Renal cortical epithelial cell (primary cell): ENCODE data around the gene OR6V1. TPM values are rescaled to one million over a fixed set of nuclear protein-coding genes. Genes with fewer than 3 reads are reported as not detected.
"Not testable (repeated sequence)": the region's sequence is repeated elsewhere in the genome, so short reads cannot be mapped to it uniquely, and the experiment has no call there.

Source experiments
- DNase-seq: peaks from one replicate; pipeline ENCODE4 v3.0.0-alpha.2; 2011; ENCODE audit warnings: low read depth
- total RNA-seq: library from RNA; depleted of rRNA; stranded (reverse); fragments of >200 nt; gene quantifications from 2 replicates; pipeline ENCODE4 v1.2.3, GENCODE V29; 2014

Gene OR6V1
- total RNA-seq, 1 donor from 2014 or later: not detected

DNA sequence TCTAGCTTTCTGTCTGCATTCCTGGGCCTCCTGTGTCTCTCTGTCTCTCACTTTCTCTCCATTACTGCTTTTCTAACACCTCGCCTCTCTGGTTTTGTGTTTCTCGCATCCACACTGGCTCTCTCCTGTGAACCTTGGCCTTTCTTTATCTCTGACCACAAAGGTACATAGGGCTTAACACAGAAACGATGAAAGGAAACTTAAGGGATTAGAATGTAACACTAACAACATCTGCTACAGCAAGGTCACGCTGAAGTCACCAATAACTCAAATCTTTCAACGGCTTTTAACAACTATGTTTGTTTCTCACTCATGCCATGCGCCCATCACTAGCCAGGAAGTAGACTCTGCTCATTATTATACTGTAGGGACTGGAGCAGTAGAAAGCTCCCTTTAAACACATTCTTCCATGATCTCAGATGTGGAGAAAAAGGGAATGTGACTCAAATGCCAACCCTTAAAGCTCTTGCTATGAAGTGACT is 9.3 kb upstream of the OR6V1 start:
- no peak for DNase-seq

DNA sequence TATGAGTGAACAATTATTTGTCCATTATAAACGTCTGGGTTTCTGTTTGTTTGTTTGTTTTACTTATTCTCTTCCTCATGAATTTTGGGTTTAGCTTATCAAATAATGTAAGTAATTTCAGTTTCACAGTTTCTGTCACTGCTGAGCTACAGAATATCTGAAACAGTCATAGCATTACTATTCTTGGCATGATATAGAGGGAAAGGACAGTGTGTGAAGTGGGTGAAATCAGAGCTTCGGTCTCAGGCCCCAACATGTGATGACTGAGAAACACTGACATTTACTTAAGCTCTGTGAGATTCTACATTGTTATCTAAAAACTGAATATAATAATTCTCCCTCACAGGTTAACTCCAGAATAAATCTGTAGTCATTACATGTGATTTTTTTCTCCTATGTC is 8.8 kb upstream of the OR6V1 start:
- no peak for DNase-seq

DNA sequence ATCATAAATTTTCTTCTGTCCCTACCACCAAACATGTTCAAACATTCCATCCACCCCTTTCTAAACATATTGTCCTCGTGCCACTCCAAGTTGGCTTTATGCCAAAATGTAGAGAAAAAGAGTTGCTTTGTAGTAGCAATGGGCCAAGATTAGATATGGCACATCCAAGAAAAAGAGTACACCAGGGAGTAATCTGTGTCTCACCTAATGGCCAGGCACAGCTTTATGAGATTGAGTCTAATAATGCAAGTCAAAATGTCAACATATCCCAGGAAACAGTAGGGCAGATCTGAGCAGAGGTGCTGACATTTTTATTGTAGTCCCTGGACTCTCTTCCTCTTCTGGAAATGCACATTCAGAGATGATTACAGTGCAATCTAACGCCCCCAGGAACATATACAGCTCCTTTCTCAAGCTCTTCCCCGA is 5.7 kb upstream of the OR6V1 start:
- DNase-seq: no peak

DNA sequence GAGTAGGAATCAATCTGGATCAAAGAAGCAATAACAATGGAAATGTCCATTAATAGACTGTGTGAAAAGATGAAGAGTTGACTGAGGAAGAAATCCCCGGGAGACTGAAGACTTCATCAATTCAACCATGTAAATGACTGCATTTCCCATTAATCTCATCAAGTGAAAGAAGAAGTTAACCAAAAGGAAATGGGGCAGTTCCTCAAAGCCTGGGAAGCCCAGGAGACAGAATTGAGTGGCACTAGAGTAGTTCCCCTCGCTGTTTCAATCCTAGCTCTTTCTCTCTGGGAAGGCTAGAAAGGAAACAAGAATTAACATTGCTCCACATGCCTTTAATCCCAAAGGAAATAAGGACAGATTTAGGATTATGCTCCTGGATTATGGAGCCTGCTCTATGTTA is 4.8 kb upstream of the OR6V1 start:
- DNase-seq: no peak

DNA sequence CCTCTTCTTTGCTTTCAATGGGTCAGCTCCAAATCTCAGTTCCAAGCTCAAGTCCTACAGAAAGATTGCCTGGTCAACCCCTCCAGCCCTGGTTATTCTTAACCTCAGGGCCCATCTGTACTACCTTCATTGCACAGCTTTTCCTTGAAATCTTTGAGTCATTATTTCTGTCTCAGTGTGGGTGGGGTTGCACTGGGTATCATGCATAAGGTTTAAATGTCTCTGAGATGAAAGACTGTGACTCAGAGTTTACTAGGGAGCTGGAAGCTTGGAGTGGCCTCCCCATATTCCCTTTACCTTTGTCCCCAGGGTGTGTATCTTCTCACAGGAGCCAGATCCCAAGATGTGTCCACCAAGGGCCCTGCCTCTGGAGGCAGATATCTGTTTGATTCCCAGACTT is 3.3 kb upstream of the OR6V1 start:
- no peak for DNase-seq

DNA sequence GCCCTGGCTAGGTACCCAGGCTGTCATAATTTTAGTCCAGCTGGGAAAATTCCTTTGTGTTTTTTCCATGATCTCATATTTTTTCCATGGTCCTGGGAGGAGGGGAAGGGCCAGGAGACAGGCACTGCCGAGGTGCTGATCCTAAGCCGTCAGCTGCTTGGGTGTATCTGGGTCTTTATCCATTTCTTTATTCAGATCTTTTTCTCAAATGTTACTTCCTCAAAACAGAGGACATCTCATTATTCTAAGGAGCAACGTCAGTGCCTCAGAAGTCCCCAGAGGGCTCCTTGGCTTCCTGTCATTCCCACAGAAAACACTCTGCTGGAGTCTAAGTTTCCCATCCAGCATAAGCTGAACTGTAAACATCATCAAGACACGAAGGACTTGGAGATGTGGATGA is 2.8 kb upstream of the OR6V1 start:
- no peak for DNase-seq

DNA sequence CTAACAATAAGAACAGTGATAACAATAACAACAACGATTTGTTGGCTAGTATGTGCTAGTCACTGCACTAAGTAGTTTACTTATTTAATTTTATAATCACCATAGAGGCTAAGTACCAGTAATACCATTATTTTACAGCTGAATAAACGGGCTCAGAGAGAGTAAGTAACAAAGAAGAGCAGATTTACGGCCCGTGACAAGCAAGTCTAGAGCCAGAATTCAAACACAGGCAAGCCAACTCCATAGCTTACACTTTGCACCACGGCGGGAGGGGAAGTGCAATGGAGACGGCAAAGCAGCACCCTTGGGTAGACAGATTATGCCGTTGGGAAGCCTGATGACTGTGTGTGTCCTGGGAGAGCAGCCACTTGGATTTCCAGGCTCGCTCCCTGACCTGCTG is 1.2 kb upstream of the OR6V1 start:
- no peak for DNase-seq

DNA sequence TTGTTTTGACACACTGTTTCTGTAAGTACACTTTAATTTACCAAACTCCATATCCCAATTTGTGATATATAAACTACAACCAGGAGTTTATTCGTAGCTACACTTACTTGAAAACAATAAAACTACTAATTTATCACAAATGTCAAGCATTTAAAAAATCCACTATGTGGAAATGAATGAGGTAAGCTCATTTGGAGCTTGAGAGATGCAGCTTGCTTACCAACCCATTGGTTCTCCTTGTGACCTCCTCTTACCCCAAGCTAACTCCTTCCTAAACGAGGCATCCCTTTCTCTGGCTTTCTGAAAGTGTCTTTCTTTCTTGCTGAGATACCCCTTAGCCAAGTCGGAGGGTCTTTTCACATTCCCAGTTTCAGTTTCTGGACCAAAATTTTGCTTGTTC is 2.5 kb downstream of the OR6V1 start:
- no peak for DNase-seq

DNA sequence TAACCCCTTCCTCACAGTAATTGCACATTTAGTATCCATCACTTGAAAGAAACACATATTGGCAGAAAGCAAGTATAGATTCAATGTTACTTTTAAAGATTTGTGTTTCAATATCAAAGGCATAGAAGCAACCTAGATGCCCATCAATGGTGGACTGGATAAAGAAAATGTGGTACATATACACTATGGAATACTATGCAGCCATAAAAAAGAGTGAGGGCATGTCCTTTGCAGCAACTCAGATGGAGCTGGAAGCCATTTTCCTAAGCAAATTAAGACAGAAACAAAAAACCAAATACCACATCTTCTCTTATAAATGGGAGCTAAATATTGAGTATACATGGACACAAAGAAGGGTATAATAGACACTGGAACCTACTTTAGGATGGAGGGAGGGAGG is 3.6 kb downstream of the OR6V1 start:
- no peak for DNase-seq

DNA sequence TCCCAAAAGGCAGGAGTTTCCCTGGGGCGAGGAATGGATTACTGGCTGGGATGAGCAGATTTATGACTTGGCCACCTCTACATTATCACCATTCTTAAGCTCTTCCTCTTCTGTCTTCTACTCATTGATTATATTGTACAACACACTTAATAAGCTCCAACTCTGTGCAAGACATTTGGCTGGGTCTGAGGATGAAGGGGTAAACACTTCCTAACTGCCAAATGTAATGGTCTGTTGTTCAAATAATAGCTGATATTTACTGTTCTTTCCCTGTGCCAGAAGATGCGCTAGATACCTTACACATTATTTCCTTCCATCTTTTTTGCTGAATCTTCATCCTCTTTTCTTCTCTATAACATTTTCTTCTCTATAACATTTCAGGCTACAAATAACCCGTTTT is 11.6 kb downstream of the OR6V1 start:
- no peak for DNase-seq

DNA sequence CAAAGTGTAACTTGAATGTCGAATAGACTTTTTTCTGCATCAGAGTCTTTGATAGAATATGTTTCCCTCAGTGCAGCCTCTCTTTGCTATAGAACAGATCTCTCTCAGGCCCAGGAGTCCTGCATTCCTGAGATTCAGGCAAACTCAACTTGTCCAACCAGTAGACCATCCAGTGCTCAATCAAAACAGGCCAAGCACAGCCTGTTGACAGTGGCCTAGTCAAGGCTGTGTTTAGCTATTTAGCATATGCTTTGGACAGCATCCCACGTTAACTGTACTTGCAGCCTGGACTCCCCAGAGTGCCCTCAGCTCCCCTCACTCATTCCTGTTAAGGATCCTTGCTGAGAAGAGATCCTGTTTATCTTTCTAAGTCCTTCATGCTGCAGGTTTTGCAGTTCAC is 16.3 kb downstream of the OR6V1 start:
- no peak for DNase-seq

DNA sequence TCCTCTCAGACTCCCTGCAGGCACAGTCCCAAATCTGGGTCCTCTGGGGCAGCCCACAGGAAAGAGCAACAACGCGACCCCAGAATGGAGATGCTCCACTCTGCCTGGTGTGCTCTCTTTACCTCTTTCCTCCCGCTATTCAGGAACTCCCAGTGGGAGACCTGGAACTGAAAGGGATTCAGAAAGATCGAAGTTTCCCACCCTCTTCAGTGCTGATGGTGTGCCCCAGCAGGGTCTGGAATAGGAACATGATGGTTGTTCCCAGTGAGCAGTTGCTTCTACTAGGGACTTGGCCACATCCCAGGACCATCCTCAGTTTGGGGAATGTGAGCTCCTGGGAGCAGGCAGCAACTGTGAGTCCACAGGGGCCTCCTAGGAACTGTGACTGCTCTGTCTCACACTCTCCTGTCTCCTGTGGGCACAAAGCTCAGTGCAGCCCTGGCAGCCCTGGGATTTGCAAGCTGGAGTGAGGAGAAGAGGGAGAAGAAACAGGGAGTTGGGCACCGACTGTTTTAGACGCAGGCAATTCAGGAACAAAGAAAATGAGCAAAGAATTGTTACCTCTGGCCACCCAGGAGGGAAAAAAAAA is 17.9 kb downstream of the OR6V1 start:
- no peak for DNase-seq

DNA sequence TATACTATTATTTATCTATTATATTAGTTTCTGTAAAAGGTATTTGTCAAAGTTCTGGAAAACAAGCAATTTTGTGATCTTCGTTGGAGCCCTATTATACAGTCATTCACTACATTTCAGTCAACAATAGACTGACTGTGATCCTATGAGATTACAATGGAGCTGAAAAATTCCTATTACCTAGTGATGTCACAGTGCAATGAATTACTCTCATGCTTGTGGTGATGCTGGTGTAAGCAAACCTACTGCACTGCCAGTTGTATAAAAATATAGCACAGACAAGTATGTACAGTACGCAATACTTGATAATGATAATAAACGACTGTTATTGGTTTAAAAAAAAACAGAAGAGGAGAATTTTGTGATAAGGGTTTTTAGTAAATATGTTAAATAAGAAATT is 21.4 kb downstream of the OR6V1 start:
- no peak for DNase-seq

DNA sequence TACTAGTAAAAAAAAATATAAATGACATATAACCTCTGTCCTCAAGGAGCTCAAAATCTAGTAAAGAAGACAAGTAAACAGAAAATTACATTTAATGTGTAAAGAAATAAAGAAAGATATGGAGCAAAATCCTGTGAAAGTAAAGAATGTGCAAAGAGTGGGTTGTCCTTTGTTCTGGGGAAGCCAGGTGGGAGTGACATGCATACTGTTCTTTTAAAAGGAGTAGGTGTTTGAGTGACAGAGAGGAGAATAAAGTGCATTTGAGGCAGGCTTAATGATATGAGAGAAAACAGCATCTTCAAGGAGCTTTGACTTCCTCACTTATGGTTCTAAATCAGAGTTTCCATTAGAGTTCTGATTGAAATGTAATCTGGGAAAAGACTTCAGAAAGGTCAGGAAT is 22.0 kb downstream of the OR6V1 start:
- no peak for DNase-seq

DNA sequence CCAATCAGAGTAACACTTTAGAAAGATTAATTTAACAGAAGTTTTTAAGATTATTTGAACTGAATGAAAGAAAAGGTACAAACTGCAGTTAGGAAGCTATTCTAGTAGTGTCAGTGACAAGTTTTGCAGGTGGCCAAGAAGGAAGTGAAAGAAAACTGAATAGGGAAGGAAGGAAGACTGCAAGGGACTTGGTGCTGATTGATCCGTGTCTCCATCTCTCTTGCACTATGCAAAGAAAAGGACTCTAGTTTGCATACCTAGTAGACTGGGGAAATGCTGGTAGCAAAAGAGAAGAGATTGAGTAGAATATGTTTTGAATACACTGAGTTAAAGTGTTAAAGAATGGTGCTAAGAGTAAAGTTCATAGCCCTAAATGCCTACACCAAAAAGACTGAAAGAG is 33.0 kb downstream of the OR6V1 start:
- no peak for DNase-seq

DNA sequence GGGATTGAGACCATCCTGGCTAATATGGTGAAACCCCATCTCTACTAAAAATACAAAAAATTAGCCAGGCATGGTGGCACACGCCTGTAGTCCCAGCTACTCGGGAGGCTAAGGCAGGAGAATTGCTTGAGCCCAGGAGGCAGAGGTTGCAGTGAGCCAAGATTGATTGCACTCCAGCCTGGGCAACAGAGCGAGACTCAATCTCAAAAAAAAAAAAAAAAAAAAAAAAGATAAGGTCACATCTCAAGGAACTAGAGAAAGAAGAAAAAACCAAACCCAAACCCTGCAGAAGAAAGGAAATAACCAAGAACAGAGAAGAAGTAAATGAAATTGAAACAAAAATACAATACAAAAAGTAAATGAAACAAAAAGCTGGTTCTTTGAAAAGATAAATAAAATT is 33.5 kb downstream of the OR6V1 start:
- DNase-seq: not testable (repeated sequence)

DNA sequence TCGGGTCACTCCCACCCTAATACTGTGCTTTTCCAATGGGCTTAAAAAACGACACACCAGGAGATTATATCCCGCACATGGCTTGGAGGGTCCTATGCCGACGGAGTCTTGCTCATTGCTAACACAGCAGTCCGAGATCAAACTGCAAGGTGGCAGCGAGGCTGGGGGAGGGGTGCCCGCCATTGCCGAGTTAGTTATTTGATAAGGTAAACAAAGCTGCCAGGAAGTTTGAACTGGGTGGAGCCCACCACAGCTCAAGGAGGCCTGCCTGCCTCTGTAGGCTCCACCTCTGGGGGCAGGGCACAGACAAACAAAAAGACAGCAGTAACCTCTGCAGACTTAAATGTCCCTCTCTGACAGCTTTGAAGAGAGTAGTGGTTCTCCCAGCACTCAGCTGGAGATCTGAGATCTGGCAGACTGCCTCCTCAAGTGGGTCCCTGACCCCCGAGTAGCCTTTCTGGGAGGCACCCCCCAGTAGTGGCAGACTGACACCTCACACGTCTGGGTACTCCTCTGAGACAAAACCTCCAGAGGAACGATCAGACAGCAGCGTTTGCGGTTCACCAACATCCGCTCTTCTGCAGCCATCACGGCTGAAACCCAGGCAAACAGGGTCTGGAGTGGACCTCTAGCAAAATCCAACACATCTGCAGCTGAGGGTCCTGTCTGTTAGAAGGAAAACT is 36.5 kb downstream of the OR6V1 start:
- DNase-seq: not testable (repeated sequence)

DNA sequence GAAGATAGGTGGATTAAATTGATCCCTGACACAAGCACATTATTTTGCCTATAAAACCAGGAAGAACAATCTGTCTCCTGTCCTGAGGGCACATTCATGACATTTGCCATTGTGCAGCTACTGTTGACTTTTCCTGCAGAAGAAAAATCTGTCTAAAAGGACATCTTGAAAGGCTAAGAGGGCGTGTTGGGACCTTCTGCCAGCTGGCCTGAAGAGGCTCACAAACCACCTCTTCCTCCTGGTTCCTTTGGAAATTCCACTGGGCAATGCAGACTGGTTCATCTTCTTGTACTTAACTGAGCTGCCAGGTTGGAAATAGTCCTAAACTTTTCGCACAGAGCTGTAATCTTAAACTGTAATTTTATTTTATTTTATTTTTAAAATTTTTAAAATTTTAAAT is 44.0 kb downstream of the OR6V1 start:
- DNase-seq: no peak

DNA sequence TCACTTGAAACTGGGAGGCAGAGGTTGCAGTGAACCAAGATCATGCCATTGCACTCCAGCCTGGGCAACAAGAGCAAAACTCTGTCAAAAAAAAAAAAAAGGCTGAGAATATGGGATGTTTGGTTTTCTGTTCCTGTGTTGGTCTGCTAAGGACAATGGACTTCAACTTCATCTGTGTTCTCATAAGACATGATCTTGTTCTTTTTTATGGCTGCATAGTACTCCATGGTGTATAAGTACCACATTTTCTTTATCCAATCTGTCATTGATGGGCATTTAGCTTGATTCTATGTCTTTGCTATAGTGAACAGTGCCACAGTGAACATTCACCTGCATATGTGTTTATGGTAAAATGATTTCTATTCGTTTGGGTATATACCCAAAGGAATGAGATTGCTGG is 47.4 kb downstream of the OR6V1 start:
- not testable (repeated sequence) for DNase-seq

Other genes starting within 250 kb of the OR6V1 start
- gene EPHB6, start 197.3 kb upstream of the OR6V1 start, total RNA-seq: 0.35 and 2.0 TPM in 2 replicates
- 0.05 TPM in 1 of 2 replicates, not detected in the other for gene TRPV6, start 166.6 kb upstream of the OR6V1 start, total RNA-seq
- not detected in 2 replicates for gene TRPV5, start 118.6 kb upstream of the OR6V1 start, total RNA-seq
- not detected in 2 replicates for gene LLCFC1, start 112.9 kb upstream of the OR6V1 start, total RNA-seq
- gene KEL, start 90.0 kb upstream of the OR6V1 start, total RNA-seq: 0.20 TPM in 1 of 2 replicates, not detected in the other
- not detected in 2 replicates for gene OR9A2, start 25.2 kb upstream of the OR6V1 start, total RNA-seq
- gene PIP, start 79.7 kb downstream of the OR6V1 start, total RNA-seq: not detected in 2 replicates
- not detected in 2 replicates for gene TAS2R39, start 131.1 kb downstream of the OR6V1 start, total RNA-seq
- gene TAS2R40, start 169.7 kb downstream of the OR6V1 start, total RNA-seq: not detected in 2 replicates
- gene GSTK1, start 211.1 kb downstream of the OR6V1 start, total RNA-seq: 123 and 150 TPM in 2 replicates
- 48.2 and 70.5 TPM in 2 replicates for gene TMEM139, start 232.6 kb downstream of the OR6V1 start, total RNA-seq
- gene CASP2, start 236.0 kb downstream of the OR6V1 start, total RNA-seq: 8.7 and 19.0 TPM in 2 replicates